ENCODE results near the gene MINDY4. TPM values are rescaled to one million over a fixed set of nuclear protein-coding genes. Genes with fewer than 3 reads are reported as not detected.

The MINDY4 gene
- total and polyA plus RNA-seq, 2 of the 8 experiments (the other 6 are each of a cell fraction or from before 2014, with no cell fraction given): 1.3 to 3.6 TPM

GRCh38 chr7:30893357-30893756 lies 122.1 kb downstream of the MINDY4 start:
- H4K20me1 ChIP-seq (replicated peaks in 1 of 2; ENCODE audit: control insufficient read depth in 1 of 2, insufficient read depth in 2 of 2, low read length in 2 of 2): no peaks in the 10 kb centered on the region
- no peak overlapping the region for H3K56ac ChIP-seq (replicated peaks; ENCODE audit: insufficient read length, low read depth, low read length)
- H4K91ac ChIP-seq (replicated peaks; ENCODE audit: insufficient read length, low read length): no peak overlapping the region
- DNase-seq (ENCODE audit: low read depth in 1 of 2, low spot score in 2 of 2): no peak
- no peaks in the 10 kb centered on the region; a peak in 1 of 8 replicates for H3K36me3 ChIP-seq (ENCODE audit: control insufficient read depth in 2 of 4, insufficient read depth in 4 of 4, low read length in 3 of 4)
- no peak overlapping the region for H2AFZ ChIP-seq (ENCODE audit: low read length)
- no peak overlapping the region for H2BK120ac ChIP-seq (replicated peaks; ENCODE audit: low read depth, low read length)
- no peak overlapping the region for H3K4me3 ChIP-seq (ENCODE audit: extremely low read depth in 1 of 4, insufficient read depth in 2 of 4, low read depth in 3 of 4, low read length in 4 of 4)
- peaks cover 0 to 7% (median 2%) of the 10 kb centered on the region in 4 experiments; a peak in 3 of 7 replicates for H3K4me1 ChIP-seq (replicated peaks in 1 of 4; ENCODE audit: control insufficient read depth in 3 of 4, insufficient read depth in 4 of 4, low read length in 3 of 4)
- no peak overlapping the region for H2BK5ac ChIP-seq (ENCODE audit: low read depth, low read length)
- H3K4ac ChIP-seq (replicated peaks; ENCODE audit: insufficient read length, low read depth, low read length): no peak overlapping the region
- no peak overlapping the region for H3K14ac ChIP-seq (ENCODE audit: insufficient read length)
- H3K23me2 ChIP-seq (ENCODE audit: low read depth, low read length): no peaks in the 10 kb centered on the region
- H3K79me1 ChIP-seq (ENCODE audit: low read depth, low read length): no peaks in the 10 kb centered on the region
- no peak overlapping the region for H2BK20ac ChIP-seq (ENCODE audit: low read length)
- H4K5ac ChIP-seq (ENCODE audit: insufficient read length, low read depth, low read length): no peak overlapping the region
- H2BK12ac ChIP-seq (ENCODE audit: low read depth, low read length): no peak overlapping the region
- no peak overlapping the region for H3K9ac ChIP-seq (replicated peaks in 1 of 4; ENCODE audit: extremely low read depth in 1 of 4, low read depth in 3 of 4, low read length in 3 of 4)
- no peak overlapping the region for H3K23ac ChIP-seq (ENCODE audit: insufficient read length)
- WGBS, 2 experiments (ENCODE audit: extremely low coverage in 1 of 2, insufficient coverage in 1 of 2, insufficient read length in 1 of 2, insufficient replicate concordance in 2 of 2, low coverage in 1 of 2, low lambda C conversion rate in 2 of 2, missing lambda C conversion rate in 1 of 2): 92% methylated on average over 6 of the region's 6 CpGs; no CpG with 5 or more reads in 1 of the 2 experiments
- no peaks in the 10 kb centered on the region for H3K9me3 ChIP-seq (ENCODE audit: insufficient read depth in 2 of 2, low read depth in 1 of 2, low read length in 1 of 2)
- no peak overlapping the region for H2BK15ac ChIP-seq (ENCODE audit: low read length)
- no peak overlapping the region for H3K18ac ChIP-seq (ENCODE audit: extremely low read depth, low read length)
- no peaks in the 10 kb centered on the region for H3K79me2 ChIP-seq (ENCODE audit: control insufficient read depth in 1 of 2, insufficient read depth in 2 of 2, low read length in 2 of 2)
- no peak overlapping the region for H3K27ac ChIP-seq (ENCODE audit: low read depth, low read length)
- no peak overlapping the region for H3K4me2 ChIP-seq (ENCODE audit: insufficient read depth in 1 of 2, low read depth in 2 of 2, low read length in 2 of 2)
- ChIA-PET POLR2A (ENCODE audit: partially characterized antibody) (no interaction called here), CTCF (ENCODE audit: partially characterized antibody) (interaction anchor here (0.6 to 2.0 kb wide), 8 partner anchors 15 to 121 kb away, joined by 3 to 7 read pairs (median 4); no protein-coding TSS in a partner anchor)
- FAIRE-seq: no peak
- H3K27me3 ChIP-seq (replicated peaks in 1 of 4; ENCODE audit: control insufficient read depth in 3 of 4, extremely low read depth in 1 of 4, insufficient read depth in 3 of 4, low read length in 3 of 4): no peaks in the 10 kb centered on the region; a peak in 1 of 7 replicates
- H2AK5ac ChIP-seq (ENCODE audit: low read depth, low read length): no peak overlapping the region
- H4K8ac ChIP-seq (ENCODE audit: extremely low read depth, insufficient read depth, low read length): no peak overlapping the region
- TF ChIP-seq GTF2F1 (IDR thresholded peaks at IDR 0.05; ENCODE audit: borderline replicate concordance, low read depth, low read length): no peak
- no peak for TF ChIP-seq CBX8 (IDR thresholded peaks at IDR 0.05; ENCODE audit: borderline replicate concordance, low read depth, low read length)
- no peak for TF ChIP-seq RFX5 (IDR thresholded peaks at IDR 0.05; ENCODE audit: borderline replicate concordance, low read depth, low read length)
- no peak for TF ChIP-seq CTBP2 (IDR thresholded peaks at IDR 0.05; ENCODE audit: borderline replicate concordance, insufficient read depth, insufficient read length, low read length)
- TF ChIP-seq SIX5 (IDR thresholded peaks at IDR 0.05; ENCODE audit: low read depth, low read length): no peak
- TF ChIP-seq SUZ12 (IDR thresholded peaks at IDR 0.05; ENCODE audit: low read length): no peak
- TF ChIP-seq TEAD4 (IDR thresholded peaks at IDR 0.05; ENCODE audit: low read depth, low read length): no peak
- no peak for TF ChIP-seq BACH1 (IDR thresholded peaks at IDR 0.05; ENCODE audit: low read length)
- no peak for TF ChIP-seq RNF2 (IDR thresholded peaks at IDR 0.05; ENCODE audit: borderline replicate concordance, low read depth, low read length, missing control alignments, poor library complexity, severe bottlenecking)
- TF ChIP-seq TAF7 (optimal IDR thresholded peaks at IDR 0.05; ENCODE audit: borderline replicate concordance, low read depth, low read length): no peak
- TF ChIP-seq CHD2 (IDR thresholded peaks at IDR 0.05; ENCODE audit: low read length): no peak
- no peak for TF ChIP-seq SIRT6 (IDR thresholded peaks at IDR 0.05; ENCODE audit: low read length)

All from H1 (cell line).